Ishikawa (cell line): ENCODE measurements around the gene CISTR.

Experiments used
- CEBPB ChIP-seq: IDR thresholded peaks from 2 replicates; pipeline ENCODE4 v1.6.1; 2012
- CREB1 ChIP-seq: IDR thresholded peaks from 2 replicates; pipeline ENCODE4 v1.6.1; 2012; ENCODE audit warnings: low read depth
- EGR1 ChIP-seq: IDR thresholded peaks from 2 replicates; pipeline ENCODE4 v1.6.1; 2012
- EP300 ChIP-seq: IDR thresholded peaks from 2 replicates; pipeline ENCODE4 v1.6.1; 2012; ENCODE audit warnings: borderline replicate concordance
- FOXM1 ChIP-seq: IDR thresholded peaks from 2 replicates; pipeline ENCODE4 v1.6.1; 2012; ENCODE audit warnings: low read depth, borderline replicate concordance
- MAX ChIP-seq: IDR thresholded peaks from 2 replicates; pipeline ENCODE4 v1.6.1; 2012
- NFIC ChIP-seq: IDR thresholded peaks from 2 replicates; pipeline ENCODE4 v1.6.1; 2012
- RAD21 ChIP-seq: IDR thresholded peaks from 2 replicates; pipeline ENCODE4 v1.6.1; 2012; ENCODE audit warnings: low read depth
- REST ChIP-seq: IDR thresholded peaks from 2 replicates; pipeline ENCODE4 v1.6.1; 2012; ENCODE audit warnings: low read depth, mild to moderate bottlenecking
- TAF1 ChIP-seq: IDR thresholded peaks from 2 replicates; pipeline ENCODE4 v1.6.1; 2012; ENCODE audit warnings: low read depth, mild to moderate bottlenecking
- TCF12 ChIP-seq: IDR thresholded peaks from 2 replicates; pipeline ENCODE4 v1.6.1; 2012; ENCODE audit warnings: low read depth
- TEAD4 ChIP-seq: IDR thresholded peaks from 2 replicates; pipeline ENCODE4 v1.6.1; 2012
- USF1 ChIP-seq: IDR thresholded peaks from 2 replicates; pipeline ENCODE4 v1.6.1; 2012
- YY1 ChIP-seq: IDR thresholded peaks from 2 replicates; pipeline ENCODE4 v1.6.1; 2012; ENCODE audit warnings: low read depth
- ZBTB7A ChIP-seq: IDR thresholded peaks from 2 replicates; pipeline ENCODE4 v1.6.1; 2012; ENCODE audit warnings: low read depth

The CISTR gene

GRCh38 chr12:53698948-53699677 lies 52.7 kb downstream of the CISTR start:
- TF ChIP-seq RAD21 = no peak
- no peak for TF ChIP-seq REST
- TF ChIP-seq NFIC = no peak
- no peak for TF ChIP-seq TAF1
- TF ChIP-seq USF1 = no peak
- TF ChIP-seq CEBPB = no peak
- TF ChIP-seq YY1 = no peak
- TF ChIP-seq FOXM1 = no peak
- no peak for TF ChIP-seq TEAD4

GRCh38 chr12:53696655-53697331 lies 55.0 kb downstream of the CISTR start:
- TF ChIP-seq YY1 (no peak), EP300 (no peak), ZBTB7A (no peak), FOXM1 (no peak), CREB1 (no peak), RAD21 (no peak), CEBPB (no peak), MAX (no peak), TAF1 (no peak), REST (no peak), TEAD4 (no peak), EGR1 (no peak), USF1 (no peak), NFIC (no peak), TCF12 (no peak)
